Measurements from ENCODE around the gene TERT.
"Not testable (repeated sequence)": the region's sequence is repeated elsewhere in the genome, so short reads cannot be mapped to it uniquely, and the experiment has no call there.

Gene TERT

GRCh38 chr5:1293416-1294205 is 1.3 kb downstream of the TERT start:
- DNase-seq: peak; percentile 10

GRCh38 chr5:1292846-1293415 is 1.9 kb downstream of the TERT start:
- peak; percentile 7 for DNase-seq

GRCh38 chr5:1292139-1292538 is 2.7 kb downstream of the TERT start:
- no peak for DNase-seq

- DNase-seq: no peak
Observed at GRCh38 chr5:1291611-1292080, 3.2 kb downstream of the TERT start.

GRCh38 chr5:1290956-1291355 is 3.9 kb downstream of the TERT start:
- DNase-seq: not testable (repeated sequence)

DNA sequence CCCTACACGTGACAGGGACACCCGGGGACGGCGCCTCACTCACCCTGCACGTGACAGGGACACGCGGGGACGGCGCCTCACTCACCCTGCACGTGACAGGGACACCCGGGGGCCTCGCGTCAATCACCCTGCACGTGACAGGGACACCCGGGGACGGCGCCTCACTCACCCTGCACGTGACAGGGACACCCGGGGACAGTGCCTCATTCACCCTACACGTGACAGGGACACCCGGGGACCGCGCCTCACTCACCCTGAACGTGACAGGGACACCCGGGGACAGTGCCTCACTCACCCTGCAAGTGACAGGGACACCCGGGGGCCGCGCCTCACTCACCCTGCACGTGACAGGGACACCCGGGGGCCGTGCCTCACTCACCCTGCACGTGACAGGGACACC is 5.3 kb downstream of the TERT start:
- not testable (repeated sequence) for DNase-seq

DNA sequence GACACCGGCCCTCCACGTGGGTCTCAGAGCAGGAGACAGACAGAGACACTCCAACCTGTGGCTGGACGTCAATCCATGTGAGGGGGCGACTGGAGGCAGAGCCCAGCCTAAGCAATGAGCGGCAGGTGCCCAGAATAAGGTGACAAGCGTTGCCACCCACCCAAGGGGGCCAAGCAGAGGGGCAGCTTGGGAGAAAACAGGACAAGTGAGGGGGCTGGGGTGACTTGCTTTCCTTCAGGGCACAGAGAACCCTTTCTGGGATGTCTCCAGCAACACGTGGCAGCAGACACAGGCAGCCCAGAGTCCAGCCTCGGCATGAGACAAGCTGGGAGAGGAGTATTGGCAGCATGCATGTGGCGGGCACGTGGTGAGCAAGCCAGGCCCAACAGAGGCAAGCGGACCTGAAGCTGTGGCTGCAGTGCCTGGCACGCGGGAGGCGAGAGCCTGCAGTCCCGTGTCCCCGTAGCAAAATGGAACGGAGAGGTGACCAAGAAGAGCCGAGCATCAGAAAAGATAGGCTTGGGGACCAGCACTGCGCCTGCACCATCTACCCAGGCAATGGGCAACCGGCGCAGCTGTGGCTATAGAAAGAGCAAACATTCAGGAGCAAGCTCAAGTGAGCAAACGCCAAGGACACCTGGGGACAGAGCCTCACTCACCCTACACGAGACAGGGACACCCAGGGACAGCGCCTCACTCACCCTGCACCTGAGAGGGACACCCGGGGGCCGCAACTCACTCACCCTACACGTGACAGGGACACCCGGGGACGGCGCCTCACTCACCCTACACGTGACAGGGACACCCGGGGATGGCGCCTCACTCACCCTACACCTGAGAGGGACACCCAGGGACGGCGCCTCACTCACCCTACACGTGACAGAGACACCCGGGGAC is 6.2 kb downstream of the TERT start:
- no peak for DNase-seq

DNA sequence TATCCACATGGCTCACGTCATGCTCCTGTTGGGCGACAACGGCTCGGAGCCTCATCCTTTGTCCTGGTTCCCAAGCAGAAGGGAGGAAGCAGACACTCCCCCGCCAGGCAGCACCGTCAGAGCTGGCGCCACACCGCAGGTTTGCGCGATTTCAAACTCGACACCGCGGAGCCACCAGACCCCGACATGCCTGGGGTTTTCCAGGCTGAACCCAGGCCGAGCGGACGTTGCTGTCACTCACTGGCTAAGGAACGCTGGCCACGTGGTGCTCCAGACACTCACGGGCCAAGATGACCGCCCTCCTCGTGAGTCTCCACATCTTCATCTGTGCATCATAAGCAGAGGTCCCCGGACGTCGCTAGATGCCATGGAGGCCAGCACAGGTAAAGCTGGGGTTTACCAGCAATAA is 9.0 kb downstream of the TERT start:
- no peak for DNase-seq

GRCh38 chr5:1285141-1285540 is 9.7 kb downstream of the TERT start:
- no peak for DNase-seq

DNA sequence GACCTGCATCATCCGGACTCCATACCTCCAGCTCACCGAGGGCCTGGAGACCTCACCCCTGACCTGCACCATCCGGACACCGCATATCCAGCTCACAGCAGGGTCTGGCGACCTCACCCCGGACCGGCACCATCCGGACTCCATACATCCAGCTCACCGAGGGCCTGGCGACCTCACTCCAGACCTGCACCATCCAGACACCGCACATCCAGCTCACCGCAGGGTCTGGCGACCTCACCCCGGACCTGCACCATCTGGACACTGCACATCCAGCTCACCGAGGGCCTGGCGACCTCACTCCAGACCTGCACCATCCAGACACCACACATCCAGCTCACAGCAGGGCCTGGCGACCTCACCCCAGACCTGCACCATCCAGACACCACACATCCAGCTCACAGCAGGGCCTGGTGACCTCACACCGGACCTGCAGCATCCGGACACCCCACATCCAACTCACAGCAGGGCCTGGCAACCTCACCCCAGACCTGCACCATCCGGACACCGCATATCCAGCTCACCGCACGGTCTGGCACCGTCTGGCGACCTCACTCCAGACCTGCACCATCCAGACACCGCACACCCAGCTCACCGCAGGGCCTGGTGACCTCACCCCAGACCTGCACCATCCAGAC is 10.4 kb downstream of the TERT start:
- not testable (repeated sequence) for DNase-seq

- DNase-seq: not testable (repeated sequence)
Observed at GRCh38 chr5:1283729-1284041, 11.2 kb downstream of the TERT start.

GRCh38 chr5:1282993-1283728 is 11.7 kb downstream of the TERT start:
- DNase-seq: not testable (repeated sequence)

GRCh38 chr5:1282131-1282992 is 12.5 kb downstream of the TERT start:
- no peak for DNase-seq

- no peak for DNase-seq
Observed at GRCh38 chr5:1281038-1281882, 13.6 kb downstream of the TERT start.

GRCh38 chr5:1280177-1281037 is 14.5 kb downstream of the TERT start:
- no peak for DNase-seq

DNA sequence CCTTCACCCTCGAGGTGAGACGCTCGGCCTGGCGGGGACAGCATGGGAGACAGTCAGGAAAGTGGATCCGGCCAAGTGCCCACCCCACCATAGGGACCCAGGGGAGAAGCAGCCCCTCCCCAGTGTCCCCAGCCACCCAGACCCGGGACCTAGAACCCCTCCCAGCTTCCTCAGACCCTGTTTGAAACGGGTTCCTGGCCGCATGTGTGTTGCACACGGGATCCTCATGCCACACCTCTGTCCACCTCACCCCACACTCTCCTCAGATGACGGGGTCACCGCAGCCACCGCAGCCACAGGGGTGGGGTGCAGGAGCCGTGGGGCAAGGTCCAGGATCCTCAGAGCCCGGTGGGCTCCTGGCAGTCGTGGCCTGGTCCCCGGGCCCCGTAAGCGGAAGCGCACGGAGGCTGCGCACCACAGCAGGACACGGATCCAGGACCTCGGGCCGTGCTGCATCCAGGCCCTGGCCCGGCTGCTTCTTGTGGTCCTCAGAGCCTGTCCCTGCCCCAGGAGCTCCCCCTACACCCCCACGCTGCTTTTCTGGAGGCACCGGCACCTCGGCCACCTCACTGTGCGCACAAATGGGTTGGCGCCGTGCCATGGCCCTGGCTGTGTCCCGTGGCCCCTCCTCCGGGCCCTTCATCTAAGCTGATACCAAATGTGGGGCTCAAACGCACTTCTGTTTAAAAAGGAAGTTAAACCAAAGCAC is 15.3 kb downstream of the TERT start:
- DNase-seq: peak; percentile 6

GRCh38 chr5:1278656-1279442 is 16.0 kb downstream of the TERT start:
- DNase-seq: peak; percentile 8

- no peak for DNase-seq
Observed at GRCh38 chr5:1278216-1278615, 16.7 kb downstream of the TERT start.

All from activated naive CD4-positive, alpha-beta T cell treated with anti-CD3 and anti-CD28 coated beads, Interleukin-2, amount 50 U/mL, for 16 hours (primary cell).